Natural killer cell (primary cell): ENCODE results near the gene NIPAL4. TPM values are rescaled to one million over a fixed set of nuclear protein-coding genes. Genes with fewer than 3 reads are reported as not detected.

Experiments
- ATAC-seq, 3 donors: fragments of 150-1000 bp in 2 of 3; fragments of 200-7000 bp in 1 of 3; cut with Tn5 transposase; 1 replicate in 1 of 3; 2 replicates in 2 of 3; pipeline ENCODE4 v1.10.0; 2021; ENCODE audit warnings: mild to moderate bottlenecking in 2 of 3, moderate library complexity in 2 of 3
- DNase-seq, 2 donors: peaks; one replicate each; pipeline versions ENCODE4 v3.0.0 to v3.0.0-alpha.2; 2013 to 2021; ENCODE audit warnings: mixed read lengths in 1 of 2
- H3K27ac ChIP-seq: one replicate; pipeline ENCODE4 v1.5.1; 2013; ENCODE audit warnings: mild to moderate bottlenecking, low read length
- H3K27me3 ChIP-seq: one replicate; pipeline ENCODE4 v1.6.1; 2013; ENCODE audit warnings: low read length; ENCODE audit not compliant: control insufficient read depth, insufficient read depth
- H3K36me3 ChIP-seq: one replicate; pipeline ENCODE4 v1.6.1; 2013; ENCODE audit warnings: low read length; ENCODE audit not compliant: control insufficient read depth, insufficient read depth
- H3K4me1 ChIP-seq: one replicate; pipeline ENCODE4 v1.6.1; 2013; ENCODE audit warnings: low read length; ENCODE audit not compliant: control insufficient read depth, insufficient read depth
- H3K4me3 ChIP-seq: one replicate; pipeline ENCODE4 v1.5.1; 2013; ENCODE audit warnings: low read length
- H3K9me3 ChIP-seq: one replicate; pipeline ENCODE4 v1.6.1; 2013; ENCODE audit warnings: low read length; ENCODE audit not compliant: control insufficient read depth, insufficient read depth
- H3K27ac Mint-ChIP-seq, 2 donors: one replicate each; pipeline ENCODE4 v1.8.0; 2022; ENCODE audit warnings: mild to moderate bottlenecking in 2 of 2, mixed read lengths in 2 of 2, moderate library complexity in 1 of 2
- H3K27me3 Mint-ChIP-seq, 2 donors: one replicate each; pipeline ENCODE4 v1.8.0; 2022; ENCODE audit warnings: low read depth in 2 of 2, mixed read lengths in 2 of 2
- H3K36me3 Mint-ChIP-seq: one replicate; pipeline ENCODE4 v1.8.0; 2022; ENCODE audit warnings: mixed read lengths
- H3K4me1 Mint-ChIP-seq, 2 donors: one replicate each; pipeline ENCODE4 v1.8.0; 2022; ENCODE audit warnings: mixed read lengths in 2 of 2
- H3K4me3 Mint-ChIP-seq: one replicate; pipeline ENCODE4 v1.8.0; 2022; ENCODE audit warnings: mild to moderate bottlenecking, moderate library complexity, mixed read lengths
- H3K9me3 Mint-ChIP-seq, 2 donors: one replicate each; pipeline ENCODE4 v1.8.0; 2022; ENCODE audit warnings: mixed read lengths in 2 of 2
- WGBS: methylation state at CpG from one replicate; pipeline ENCODE4 v1.1.7; 2013; ENCODE audit warnings: missing lambda C conversion rate; ENCODE audit not compliant: insufficient coverage; 5-methylcytosine and 5-hydroxymethylcytosine counted together
- intact Hi-C: fragments of 100-400 bp; cut with micrococcal nuclease; formaldehyde crosslinking; loops from one replicate; pipeline ENCODE4 v1.14.2; 2022
- total RNA-seq, 4 donors: library from RNA; stranded (reverse); fragments of 120-200 nt in 1 of 4; gene quantifications; one replicate each; pipeline versions ENCODE4 v1.2.3 to v1.2.4, GENCODE V29; 2013 to 2022
- TF ChIP-seq, protein P1 (sequence below): fragments of 200-600 bp; IDR thresholded peaks from one replicate; pipeline ENCODE4 v1.8.0; 2022; ENCODE audit warnings: antibody characterized with exemption

Gene NIPAL4
- total RNA-seq, 3 donors from 2014 or later (not counting 1 experiment from before 2014, with no cell fraction given): 0.39 to 1.3 TPM; not detected in 1

DNA sequence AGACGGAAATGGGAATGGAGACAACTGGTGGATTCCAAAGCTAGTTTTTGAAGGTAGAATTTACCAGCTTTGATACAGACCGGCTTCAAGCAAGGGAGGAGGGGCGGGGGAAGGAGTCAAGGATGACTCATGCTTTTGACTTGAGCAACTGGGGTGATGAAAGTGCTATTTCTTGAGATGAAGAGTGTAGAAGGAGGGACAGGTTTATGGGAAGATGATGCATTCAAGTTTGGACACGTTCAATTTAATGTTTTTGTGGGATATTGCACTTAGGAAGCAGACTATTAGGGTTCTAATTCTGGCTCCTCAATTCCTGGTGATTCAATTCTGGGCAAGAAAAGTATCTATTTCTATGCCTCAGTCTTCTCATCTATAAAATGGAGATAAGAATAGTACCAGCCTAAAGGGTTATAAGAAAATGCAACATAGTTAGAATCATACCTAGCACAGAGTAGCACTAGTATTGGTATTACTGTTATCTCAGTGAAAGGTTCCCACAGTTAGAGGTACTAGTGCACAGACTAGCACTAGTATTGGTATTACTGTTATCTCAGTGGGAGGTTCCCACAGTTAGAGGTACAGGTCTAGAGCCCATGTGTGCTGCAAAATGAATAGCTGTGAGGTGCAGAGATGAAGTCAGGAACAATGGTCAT is 4.6 kb downstream of the NIPAL4 start:
- DNase-seq (peak in 1 of 2 donors; percentile 32), ATAC-seq (peak; percentile 41 to 56 (median 46))
- 36% methylated on average over 4 of the region's 4 CpGs for WGBS
- Mint-ChIP-seq H3K27me3 (peaks cover 25 to 29% of the 10 kb centered on the region in 2 donors), H3K4me3 (no peak overlapping the region), H3K36me3 (no peaks in the 10 kb centered on the region), H3K9me3 (no peaks in the 10 kb centered on the region), H3K4me1 (peaks cover 0 to 11% of the 10 kb centered on the region in 2 donors), H3K27ac (no peak overlapping the region)
- TF ChIP-seq, protein P1, sequence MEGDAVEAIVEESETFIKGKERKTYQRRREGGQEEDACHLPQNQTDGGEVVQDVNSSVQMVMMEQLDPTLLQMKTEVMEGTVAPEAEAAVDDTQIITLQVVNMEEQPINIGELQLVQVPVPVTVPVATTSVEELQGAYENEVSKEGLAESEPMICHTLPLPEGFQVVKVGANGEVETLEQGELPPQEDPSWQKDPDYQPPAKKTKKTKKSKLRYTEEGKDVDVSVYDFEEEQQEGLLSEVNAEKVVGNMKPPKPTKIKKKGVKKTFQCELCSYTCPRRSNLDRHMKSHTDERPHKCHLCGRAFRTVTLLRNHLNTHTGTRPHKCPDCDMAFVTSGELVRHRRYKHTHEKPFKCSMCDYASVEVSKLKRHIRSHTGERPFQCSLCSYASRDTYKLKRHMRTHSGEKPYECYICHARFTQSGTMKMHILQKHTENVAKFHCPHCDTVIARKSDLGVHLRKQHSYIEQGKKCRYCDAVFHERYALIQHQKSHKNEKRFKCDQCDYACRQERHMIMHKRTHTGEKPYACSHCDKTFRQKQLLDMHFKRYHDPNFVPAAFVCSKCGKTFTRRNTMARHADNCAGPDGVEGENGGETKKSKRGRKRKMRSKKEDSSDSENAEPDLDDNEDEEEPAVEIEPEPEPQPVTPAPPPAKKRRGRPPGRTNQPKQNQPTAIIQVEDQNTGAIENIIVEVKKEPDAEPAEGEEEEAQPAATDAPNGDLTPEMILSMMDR: no peak
- peaks cover 3% of the 10 kb centered on the region for H3K27me3 ChIP-seq
- no peaks in the 10 kb centered on the region for H3K9me3 ChIP-seq
- no peaks in the 10 kb centered on the region for H3K36me3 ChIP-seq
- no peak overlapping the region for H3K4me3 ChIP-seq
- peaks cover 12% of the 10 kb centered on the region for H3K4me1 ChIP-seq
- intact Hi-C loops: no loop called here
- H3K27ac ChIP-seq: no peak overlapping the region

DNA sequence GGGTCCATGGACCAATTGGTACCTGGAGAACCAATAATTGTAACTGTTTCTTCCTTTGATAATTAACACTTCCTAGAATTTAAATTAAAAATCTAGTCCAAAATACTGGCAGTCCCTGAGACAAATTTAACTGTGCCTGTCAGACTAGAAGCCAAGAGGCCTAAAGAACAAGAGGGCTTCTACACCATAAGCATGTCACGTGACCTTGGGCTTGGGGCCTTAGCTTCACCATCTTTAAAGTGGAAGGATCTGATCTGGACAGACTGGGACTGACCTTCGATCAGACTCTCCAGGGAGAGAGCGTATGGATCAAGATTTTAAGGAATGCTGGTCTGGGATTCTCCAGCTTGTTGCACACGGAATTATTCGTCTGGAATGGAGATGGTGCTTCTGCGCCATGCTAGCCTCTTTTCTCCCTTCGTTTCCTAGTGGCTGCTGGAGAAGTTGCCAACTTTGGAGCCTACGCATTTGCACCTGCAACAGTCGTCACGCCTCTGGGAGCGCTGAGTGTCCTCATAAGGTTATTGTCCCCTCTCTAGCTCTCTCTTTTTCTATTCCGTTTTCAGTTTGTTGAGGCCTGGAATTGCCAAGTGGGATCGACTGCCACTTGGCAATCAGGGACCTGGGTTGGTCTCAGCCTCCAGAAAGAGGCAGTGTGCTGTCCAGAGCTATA is 8.4 kb downstream of the NIPAL4 start:
- H3K36me3 ChIP-seq: no peaks in the 10 kb centered on the region
- Mint-ChIP-seq H3K27ac (no peak overlapping the region), H3K4me3 (no peak overlapping the region), H3K36me3 (no peaks in the 10 kb centered on the region), H3K9me3 (no peaks in the 10 kb centered on the region), H3K4me1 (peaks cover 0 to 11% of the 10 kb centered on the region in 2 donors), H3K27me3 (peaks cover 13 to 21% of the 10 kb centered on the region in 2 donors)
- DNase-seq (no peak), ATAC-seq (no peak)
- H3K4me3 ChIP-seq: no peak overlapping the region
- 94% methylated on average over 13 of the region's 13 CpGs for whole genome bisulfite sequencing
- no peaks in the 10 kb centered on the region for H3K27me3 ChIP-seq
- no peak overlapping the region for H3K27ac ChIP-seq
- intact Hi-C loops: no loop called here
- TF ChIP-seq, protein P1: no peak
- no peaks in the 10 kb centered on the region for H3K9me3 ChIP-seq
- H3K4me1 ChIP-seq: peaks cover 4% of the 10 kb centered on the region

DNA sequence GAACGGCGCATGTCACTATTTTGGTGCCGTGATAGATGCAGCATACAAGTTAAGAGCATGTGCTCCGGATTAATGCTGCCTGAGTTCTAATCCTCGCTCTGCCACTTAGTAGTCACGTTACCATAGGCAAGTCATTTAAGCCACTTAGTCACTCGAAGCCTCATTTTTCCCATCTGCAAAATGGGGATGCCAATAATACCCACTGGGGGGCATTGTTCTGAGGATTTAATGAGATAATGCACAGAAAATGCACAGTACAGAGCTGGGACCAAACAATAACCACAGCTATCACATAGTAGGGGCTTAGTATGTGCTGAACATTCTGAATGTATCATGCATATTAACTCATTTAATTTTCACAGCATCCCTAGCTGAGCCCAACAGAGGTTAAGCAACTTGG is 9.1 kb downstream of the NIPAL4 start:
- no peak for DNase-seq

More for the DNA sequence above, 9.1 kb downstream of the NIPAL4 start:
- Histone ChIP-seq H3K9me3 (no peaks in the 10 kb centered on the region), H3K4me1 (peaks cover 4% of the 10 kb centered on the region), H3K27ac (no peak overlapping the region), H3K36me3 (no peaks in the 10 kb centered on the region), H3K27me3 (no peaks in the 10 kb centered on the region), H3K4me3 (no peak overlapping the region)
- Mint-ChIP-seq H3K27me3 (peaks cover 7 to 19% of the 10 kb centered on the region in 2 donors), H3K9me3 (no peaks in the 10 kb centered on the region), H3K27ac (no peak overlapping the region), H3K4me1 (peaks cover 0 to 7% of the 10 kb centered on the region in 2 donors), H3K36me3 (no peaks in the 10 kb centered on the region), H3K4me3 (no peak overlapping the region)
- 97% methylated on average over 7 of the region's 7 CpGs for WGBS
- intact Hi-C loops: no loop called here
- TF ChIP-seq, protein P1: no peak
- no peak for ATAC-seq
